ENCODE results near the gene PCDHB1. TPM values are rescaled to one million over a fixed set of nuclear protein-coding genes. Genes with fewer than 3 reads are reported as not detected.

The PCDHB1 gene
- total RNA-seq, 1 experiment from 2014 or later, result not detected

DNA sequence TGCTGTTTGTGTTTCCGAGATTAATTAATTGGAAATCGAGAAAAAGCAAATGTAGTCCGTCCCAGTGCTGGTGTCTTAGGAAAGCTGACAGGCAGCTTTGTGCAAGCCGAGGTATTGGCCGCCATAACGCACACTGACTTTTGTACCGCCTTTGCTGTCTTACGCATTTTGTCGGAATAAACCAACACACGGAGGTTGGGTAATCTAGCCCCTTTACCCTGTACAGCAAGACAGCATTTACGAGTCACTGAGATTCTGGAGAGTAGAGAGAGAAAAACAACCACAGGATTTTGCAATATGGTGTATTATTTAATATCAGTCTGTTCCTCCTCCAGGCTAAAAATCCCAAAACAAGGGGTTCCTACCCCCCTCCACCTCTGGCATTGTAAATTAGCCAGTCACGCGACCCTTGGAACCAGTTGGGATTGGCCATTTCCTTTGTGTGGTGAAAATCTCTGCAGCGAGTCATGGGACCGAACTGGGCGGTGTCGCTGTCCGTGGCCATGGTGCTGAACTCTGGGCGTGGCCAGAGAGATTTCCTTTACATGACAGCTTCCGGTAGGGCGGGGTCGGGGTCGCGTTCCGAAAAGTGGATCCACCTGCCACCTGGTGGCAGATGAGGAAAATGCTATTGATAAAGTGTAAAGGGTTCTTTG lies 10.3 kb upstream of the PCDHB1 start:
- Histone ChIP-seq H3K9me3 (ENCODE audit: insufficient read depth, low read depth) (0 out of 2 replicates have a peak, but pooled peaks cover 4% of the 10 kb centered on the region), H3K27ac (no peak overlapping the region), H2AFZ (0 out of 2 replicates have a peak overlapping the region, but pooled peaks have one; percentile 54), H3K4me2 (peak overlapping the region; percentile 53), H3K36me3 (ENCODE audit: low read depth) (no peaks in the 10 kb centered on the region), H3K79me2 (ENCODE audit: low read depth) (no peaks in the 10 kb centered on the region), H3K9me2 (ENCODE audit: insufficient read depth) (no peaks in the 10 kb centered on the region), H3F3A (ENCODE audit: insufficient read depth, low read depth) (peaks cover 11% of the 10 kb centered on the region; the same call in 1 of the 2 replicates), H3K4me1 (replicated peaks; ENCODE audit: insufficient read depth) (no peaks in the 10 kb centered on the region), H3K27me3 (ENCODE audit: insufficient read depth, low read depth) (no peaks in the 10 kb centered on the region), H4K20me1 (ENCODE audit: insufficient read depth) (no peaks in the 10 kb centered on the region), H3K4me3 (peak overlapping the region; percentile 34; the same call in 1 of the 2 replicates)
- intact Hi-C loops (cut with micrococcal nuclease; ENCODE audit: unreplicated experiment), result loop anchor here (1.0 to 2.0 kb wide), 7 partner anchors 36 to 247 kb away; partner anchors contain the start of genes PCDHA11, PCDHA12, PCDHA13 and PCDHA2
- ChIA-PET CTCF (interaction anchor here (0.6 to 1.5 kb wide), 6 partner anchors 37 to 199 kb away, joined by 3 to 12 read pairs (median 4); partner anchors contain the start of gene PCDHAC1), POLR2A (ENCODE audit: unreplicated experiment) (interaction anchor here (0.6 kb wide), 1 partner anchor 71 kb away, joined by 3 read pairs; no protein-coding TSS in a partner anchor)
- DNase-seq, result peak; percentile 72 to 87
- no TSS peak for BruUV-seq (replicated peaks)
- TF ChIP-seq, protein P1, sequence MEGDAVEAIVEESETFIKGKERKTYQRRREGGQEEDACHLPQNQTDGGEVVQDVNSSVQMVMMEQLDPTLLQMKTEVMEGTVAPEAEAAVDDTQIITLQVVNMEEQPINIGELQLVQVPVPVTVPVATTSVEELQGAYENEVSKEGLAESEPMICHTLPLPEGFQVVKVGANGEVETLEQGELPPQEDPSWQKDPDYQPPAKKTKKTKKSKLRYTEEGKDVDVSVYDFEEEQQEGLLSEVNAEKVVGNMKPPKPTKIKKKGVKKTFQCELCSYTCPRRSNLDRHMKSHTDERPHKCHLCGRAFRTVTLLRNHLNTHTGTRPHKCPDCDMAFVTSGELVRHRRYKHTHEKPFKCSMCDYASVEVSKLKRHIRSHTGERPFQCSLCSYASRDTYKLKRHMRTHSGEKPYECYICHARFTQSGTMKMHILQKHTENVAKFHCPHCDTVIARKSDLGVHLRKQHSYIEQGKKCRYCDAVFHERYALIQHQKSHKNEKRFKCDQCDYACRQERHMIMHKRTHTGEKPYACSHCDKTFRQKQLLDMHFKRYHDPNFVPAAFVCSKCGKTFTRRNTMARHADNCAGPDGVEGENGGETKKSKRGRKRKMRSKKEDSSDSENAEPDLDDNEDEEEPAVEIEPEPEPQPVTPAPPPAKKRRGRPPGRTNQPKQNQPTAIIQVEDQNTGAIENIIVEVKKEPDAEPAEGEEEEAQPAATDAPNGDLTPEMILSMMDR (conservative IDR thresholded peaks at IDR 0.05), result peak; percentile 80
- no peak for TF ChIP-seq EZH2 (IDR thresholded peaks at IDR 0.05; ENCODE audit: low read depth)

- H3K4me3 ChIP-seq, result no peak overlapping the region
- no peak for TF ChIP-seq EZH2 (IDR thresholded peaks at IDR 0.05; ENCODE audit: low read depth)
- H2AFZ ChIP-seq, result no peak overlapping the region
- BruUV-seq (replicated peaks), result no TSS peak
- H3K9me3 ChIP-seq (ENCODE audit: insufficient read depth, low read depth), result 0 out of 2 replicates have a peak, but pooled peaks cover 4% of the 10 kb centered on the region
- no peak for DNase-seq
- no peaks in the 10 kb centered on the region for H4K20me1 ChIP-seq (ENCODE audit: insufficient read depth)
- H3K79me2 ChIP-seq (ENCODE audit: low read depth), result no peaks in the 10 kb centered on the region
- H3K4me2 ChIP-seq, result no peak overlapping the region
- intact Hi-C loops (cut with micrococcal nuclease; ENCODE audit: unreplicated experiment), result loop anchor here (1.0 to 2.0 kb wide), 5 partner anchors 37 to 247 kb away; partner anchors contain the start of genes PCDHA11, PCDHA12, PCDHA2 and PCDHA8
- no peak overlapping the region for H3K27ac ChIP-seq
- H3K9me2 ChIP-seq (ENCODE audit: insufficient read depth), result no peaks in the 10 kb centered on the region
- ChIA-PET POLR2A (ENCODE audit: unreplicated experiment) (no interaction called here), CTCF (interaction anchor here (0.6 kb wide), 2 partner anchors 115 to 182 kb away, joined by 3 read pairs; partner anchors contain the start of gene PCDHAC1)
- peaks cover 11% of the 10 kb centered on the region; the same call in 1 of the 2 replicates for H3F3A ChIP-seq (ENCODE audit: insufficient read depth, low read depth)
- no peaks in the 10 kb centered on the region for H3K27me3 ChIP-seq (ENCODE audit: insufficient read depth, low read depth)
- no peaks in the 10 kb centered on the region for H3K36me3 ChIP-seq (ENCODE audit: low read depth)
- no peaks in the 10 kb centered on the region for H3K4me1 ChIP-seq (replicated peaks; ENCODE audit: insufficient read depth)
These were observed 9.8 kb upstream of the PCDHB1 start for GRCh38 chr5:141041427-141041785.

GRCh38 chr5:141042555-141042954 lies 8.6 kb upstream of the PCDHB1 start:
- H3K4me1 ChIP-seq (replicated peaks; ENCODE audit: insufficient read depth), result no peaks in the 10 kb centered on the region
- no peak overlapping the region for H3K27ac ChIP-seq
- 0 out of 2 replicates have a peak, but pooled peaks cover 4% of the 10 kb centered on the region for H3K9me3 ChIP-seq (ENCODE audit: insufficient read depth, low read depth)
- peaks cover 11% of the 10 kb centered on the region; the same call in 1 of the 2 replicates for H3F3A ChIP-seq (ENCODE audit: insufficient read depth, low read depth)
- DNase-seq, result no peak
- H3K9me2 ChIP-seq (ENCODE audit: insufficient read depth), result no peaks in the 10 kb centered on the region
- POLR2A ChIA-PET (ENCODE audit: unreplicated experiment), result no interaction called here
- no peaks in the 10 kb centered on the region for H3K79me2 ChIP-seq (ENCODE audit: low read depth)
- H4K20me1 ChIP-seq (ENCODE audit: insufficient read depth), result no peaks in the 10 kb centered on the region
- intact Hi-C loops (cut with micrococcal nuclease; ENCODE audit: unreplicated experiment), result no loop called here
- TF ChIP-seq, protein P1 (conservative IDR thresholded peaks at IDR 0.05), result no peak
- no peak for TF ChIP-seq EZH2 (IDR thresholded peaks at IDR 0.05; ENCODE audit: low read depth)
- H3K4me2 ChIP-seq, result no peak overlapping the region
- no peaks in the 10 kb centered on the region for H3K27me3 ChIP-seq (ENCODE audit: insufficient read depth, low read depth)
- CTCF ChIA-PET, result no interaction called here
- H3K4me3 ChIP-seq, result no peak overlapping the region
- no TSS peak for BruUV-seq (replicated peaks)
- no peak overlapping the region for H2AFZ ChIP-seq
- no peaks in the 10 kb centered on the region for H3K36me3 ChIP-seq (ENCODE audit: low read depth)
